HG02763 (cell line): ENCODE results near the gene GAPDHS.

ENCODE experiments used
- ATAC-seq: cut with Tn5 transposase; IDR thresholded peaks from one replicate; pipeline ENCODE4 v1.9.1; 2021; ENCODE audit warnings: mild to moderate bottlenecking, moderate library complexity; ENCODE audit not compliant: unreplicated experiment

The GAPDHS gene

GRCh38 chr19:35585848-35586247 lies 52.6 kb downstream of the GAPDHS start, which contains the start of gene PMIS2:
PMIS2 (plus strand) TSS chr19:35586173; CDS start chr19:35586260, 87 bp downstream.
- ATAC-seq = no peak

- ATAC-seq = no peak
Observed at GRCh38 chr19:35587321-35587720, 54.1 kb downstream of the GAPDHS start.

DNA sequence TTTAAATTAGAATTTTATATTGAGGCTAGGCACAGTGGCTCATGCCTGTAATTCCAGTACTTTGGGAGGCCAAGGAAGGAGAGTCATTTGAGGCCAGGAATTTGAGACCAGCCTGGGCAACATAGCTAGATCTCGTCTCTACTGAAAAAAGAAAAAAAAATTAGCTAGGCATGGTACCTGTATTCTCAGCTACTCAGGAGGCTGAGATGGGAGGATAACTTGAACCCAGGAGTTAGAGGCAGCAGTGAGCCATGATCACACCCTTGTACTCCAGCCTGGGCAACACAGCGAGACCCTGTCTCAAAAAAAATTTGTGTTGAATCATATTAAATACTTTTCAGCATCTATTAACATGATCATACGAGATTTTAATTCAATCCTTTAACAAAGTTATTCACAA lies 57.6 kb downstream of the GAPDHS start:
- no peak for ATAC-seq

DNA sequence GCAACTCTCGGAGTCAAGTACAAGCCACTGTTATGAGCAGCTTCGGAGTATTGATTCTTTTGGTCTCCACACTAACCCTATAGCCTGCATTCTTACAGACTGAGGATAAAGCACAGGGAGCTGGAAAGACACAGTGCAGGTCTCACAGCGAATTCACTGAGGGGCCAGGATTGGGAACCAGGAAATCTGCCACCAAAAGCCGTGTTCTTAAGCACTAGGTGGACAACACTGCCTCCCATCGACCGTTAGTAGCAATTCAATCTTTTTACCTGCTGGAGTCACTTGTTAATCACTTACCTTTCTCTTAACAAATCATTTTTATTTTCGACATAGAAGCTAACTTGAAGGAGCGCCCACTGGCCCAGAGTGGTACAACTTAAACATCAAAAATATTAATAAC lies 59.0 kb downstream of the GAPDHS start:
- ATAC-seq = no peak
